ENCODE data around the gene MPC2. TPM values are rescaled to one million over a fixed set of nuclear protein-coding genes. Genes with fewer than 3 reads are reported as not detected.
"Not testable (repeated sequence)": the region's sequence is repeated elsewhere in the genome, so short reads cannot be mapped to it uniquely, and the experiment has no call there.

Gene MPC2
- total RNA-seq, 1 donor from 2014 or later: 45.6 TPM

- intact Hi-C loops (cut with micrococcal nuclease): no loop called here
Measured at GRCh38 chr1:167909691-167910180, 27.1 kb downstream of the MPC2 start.

GRCh38 chr1:167905671-167906070, 31.2 kb downstream of the MPC2 start:
- intact Hi-C loops (cut with micrococcal nuclease): no loop called here

GRCh38 chr1:167905182-167905581, 31.7 kb downstream of the MPC2 start:
- intact Hi-C loops (cut with micrococcal nuclease): no loop called here

- intact Hi-C loops (cut with micrococcal nuclease): no loop called here
Measured at GRCh38 chr1:167904652-167905130, 32.2 kb downstream of the MPC2 start.

- intact Hi-C loops (cut with micrococcal nuclease): no loop called here
Measured at GRCh38 chr1:167900907-167901306, 36.0 kb downstream of the MPC2 start.

GRCh38 chr1:167899253-167899681, 37.6 kb downstream of the MPC2 start:
- intact Hi-C loops (cut with micrococcal nuclease): no loop called here

- intact Hi-C loops (cut with micrococcal nuclease): no loop called here
Measured at GRCh38 chr1:167898578-167899222, 38.2 kb downstream of the MPC2 start.

- intact Hi-C loops (cut with micrococcal nuclease): no loop called here
Measured at GRCh38 chr1:167893798-167894197, 43.1 kb downstream of the MPC2 start.

- intact Hi-C loops (cut with micrococcal nuclease): no loop called here
Measured at GRCh38 chr1:167890400-167890799, 46.5 kb downstream of the MPC2 start.

GRCh38 chr1:167887187-167887586, 49.7 kb downstream of the MPC2 start:
- intact Hi-C loops (cut with micrococcal nuclease): not testable (repeated sequence)

- intact Hi-C loops (cut with micrococcal nuclease): no loop called here
Measured at GRCh38 chr1:167882376-167882775, 54.5 kb downstream of the MPC2 start.

GRCh38 chr1:167881786-167882185, 55.1 kb downstream of the MPC2 start:
- intact Hi-C loops (cut with micrococcal nuclease): no loop called here

- intact Hi-C loops (cut with micrococcal nuclease): no loop called here
Measured at GRCh38 chr1:167881069-167881468, 55.8 kb downstream of the MPC2 start.

- intact Hi-C loops (cut with micrococcal nuclease): no loop called here
Measured at GRCh38 chr1:167880580-167881021, 56.3 kb downstream of the MPC2 start.

GRCh38 chr1:167879508-167879907, 57.4 kb downstream of the MPC2 start:
- intact Hi-C loops (cut with micrococcal nuclease): no loop called here

GRCh38 chr1:167878372-167879160, 58.3 kb downstream of the MPC2 start:
- intact Hi-C loops (cut with micrococcal nuclease): no loop called here

- intact Hi-C loops (cut with micrococcal nuclease): no loop called here
Measured at GRCh38 chr1:167876597-167877175, 60.2 kb downstream of the MPC2 start.

GRCh38 chr1:167871331-167871730, 65.5 kb downstream of the MPC2 start:
- intact Hi-C loops (cut with micrococcal nuclease): no loop called here

GRCh38 chr1:167869157-167870001, 67.5 kb downstream of the MPC2 start:
- intact Hi-C loops (cut with micrococcal nuclease): not testable (repeated sequence)

GRCh38 chr1:167866739-167867414, 70.0 kb downstream of the MPC2 start:
- intact Hi-C loops (cut with micrococcal nuclease): not testable (repeated sequence)

Measured in T-helper 2 cell treated with Interferon-gamma antibody and Interleukin-4, amounts not matched to agents 100 ng/mL and 5 ng/mL, for 36 hours (primary cell).